H4 (cell line): ENCODE measurements around the gene SMARCAL1. TPM values are rescaled to one million over a fixed set of nuclear protein-coding genes. Genes with fewer than 3 reads are reported as not detected.
"Not testable (repeated sequence)": the region's sequence is repeated elsewhere in the genome, so short reads cannot be mapped to it uniquely, and the experiment has no call there.

Source experiments
- DNase-seq: peaks from one replicate; pipeline ENCODE4 v3.0.0-alpha.2; 2015; ENCODE audit warnings: low spot score
- total RNA-seq: library from RNA; depleted of rRNA; stranded (reverse); fragments of >200 nt; shearing (Covaris generic); gene quantifications from 2 replicates; pipeline ENCODE4 v1.2.3, GENCODE V29; 2014

SMARCAL1 gene
- total RNA-seq, 1 experiment from 2014 or later = 5.2 TPM

- no peak for DNase-seq
Measured at GRCh38 chr2:216501854-216502253, 89.6 kb downstream of the SMARCAL1 start.

DNA sequence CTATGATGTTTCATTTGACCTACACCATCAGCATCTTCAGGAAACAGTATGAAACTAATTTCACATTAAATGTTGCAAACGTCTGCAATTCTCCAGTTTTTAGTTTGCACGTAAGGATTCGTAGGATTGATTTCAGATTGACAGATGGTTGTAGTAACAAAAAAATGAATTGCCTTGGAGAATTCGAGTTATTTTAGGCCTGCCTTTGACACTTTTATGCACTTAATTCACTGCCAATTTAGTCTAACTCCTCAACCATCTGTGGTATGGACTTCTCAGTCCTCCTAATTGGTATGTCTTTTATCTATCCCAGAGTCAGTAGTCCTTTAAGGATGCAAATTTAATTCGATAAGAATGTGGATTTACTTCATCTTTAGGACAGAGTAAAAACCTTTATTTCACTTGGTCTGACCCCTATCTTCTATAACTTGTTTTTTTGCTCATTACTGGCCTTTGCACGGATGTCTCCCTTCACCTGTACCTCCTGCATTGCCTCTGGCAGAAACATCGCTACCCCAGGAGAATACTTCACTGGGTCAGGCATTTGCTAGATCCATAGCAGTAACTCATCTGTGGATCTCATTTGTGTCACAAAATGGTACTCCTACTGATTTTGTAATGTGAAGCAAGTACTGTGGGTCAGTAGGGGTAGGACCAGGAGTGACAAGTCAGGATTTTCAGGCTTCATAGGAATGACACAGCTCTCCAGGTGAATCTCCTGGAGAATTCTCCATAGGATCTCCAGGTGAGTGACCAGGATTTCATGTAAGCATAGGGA is 90.3 kb downstream of the SMARCAL1 start:
- DNase-seq = no peak

DNA sequence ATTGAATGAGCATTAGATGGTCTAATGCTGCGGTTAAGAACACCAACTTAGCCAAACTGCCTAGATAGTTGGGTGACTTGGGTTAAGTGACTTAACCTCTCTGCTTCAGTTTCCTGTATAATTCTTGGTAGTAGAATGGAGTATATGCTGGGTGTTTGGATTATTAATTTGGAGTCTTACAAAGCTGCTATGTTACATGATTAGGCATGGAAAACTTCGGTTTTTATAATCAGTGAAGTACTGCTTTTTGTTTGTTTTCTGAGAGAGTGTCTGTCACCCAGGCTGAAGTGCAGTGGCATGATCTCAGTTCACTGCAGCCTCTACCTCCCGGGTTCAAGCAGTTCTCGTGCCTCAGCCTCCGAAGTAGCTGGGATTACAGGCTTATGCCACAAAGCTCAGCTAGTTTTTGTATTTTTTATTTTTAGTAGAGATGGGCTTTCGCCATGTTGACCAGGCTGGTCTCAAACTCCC is 90.9 kb downstream of the SMARCAL1 start:
- DNase-seq = no peak

DNA sequence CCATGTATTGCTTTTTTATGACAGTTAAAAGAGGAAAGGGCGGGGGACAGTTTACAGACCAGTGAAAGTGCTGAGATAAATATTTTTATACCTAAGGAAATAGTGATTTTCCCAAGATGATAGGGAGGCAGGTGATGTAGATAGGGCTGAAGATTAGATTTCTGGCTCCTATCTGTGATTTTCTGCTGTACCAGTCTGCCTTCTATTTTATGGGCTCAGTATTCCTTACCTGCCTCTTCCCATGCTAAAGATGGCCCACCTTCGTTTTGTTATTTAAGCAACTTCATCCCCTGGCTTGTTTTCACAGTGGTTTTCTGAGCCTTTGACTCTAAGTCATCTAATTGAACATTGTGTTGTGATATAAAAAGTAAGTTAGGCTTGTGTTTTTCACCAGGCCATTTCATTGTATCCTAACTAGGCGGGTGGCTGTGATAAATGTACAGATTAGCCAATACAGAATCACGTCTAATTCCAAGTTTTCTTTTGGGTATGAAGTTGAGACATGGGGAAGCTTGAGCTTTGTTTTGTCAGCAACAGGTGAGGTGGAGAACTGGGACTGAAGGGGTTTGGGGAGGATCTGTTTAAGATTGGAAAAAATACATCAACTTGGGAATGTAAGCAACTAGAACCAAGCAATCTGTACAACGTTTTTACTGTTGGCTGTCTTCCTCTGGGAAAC is 91.6 kb downstream of the SMARCAL1 start:
- DNase-seq = no peak

- no peak for DNase-seq
Measured at GRCh38 chr2:216504376-216504762, 92.1 kb downstream of the SMARCAL1 start.

DNA sequence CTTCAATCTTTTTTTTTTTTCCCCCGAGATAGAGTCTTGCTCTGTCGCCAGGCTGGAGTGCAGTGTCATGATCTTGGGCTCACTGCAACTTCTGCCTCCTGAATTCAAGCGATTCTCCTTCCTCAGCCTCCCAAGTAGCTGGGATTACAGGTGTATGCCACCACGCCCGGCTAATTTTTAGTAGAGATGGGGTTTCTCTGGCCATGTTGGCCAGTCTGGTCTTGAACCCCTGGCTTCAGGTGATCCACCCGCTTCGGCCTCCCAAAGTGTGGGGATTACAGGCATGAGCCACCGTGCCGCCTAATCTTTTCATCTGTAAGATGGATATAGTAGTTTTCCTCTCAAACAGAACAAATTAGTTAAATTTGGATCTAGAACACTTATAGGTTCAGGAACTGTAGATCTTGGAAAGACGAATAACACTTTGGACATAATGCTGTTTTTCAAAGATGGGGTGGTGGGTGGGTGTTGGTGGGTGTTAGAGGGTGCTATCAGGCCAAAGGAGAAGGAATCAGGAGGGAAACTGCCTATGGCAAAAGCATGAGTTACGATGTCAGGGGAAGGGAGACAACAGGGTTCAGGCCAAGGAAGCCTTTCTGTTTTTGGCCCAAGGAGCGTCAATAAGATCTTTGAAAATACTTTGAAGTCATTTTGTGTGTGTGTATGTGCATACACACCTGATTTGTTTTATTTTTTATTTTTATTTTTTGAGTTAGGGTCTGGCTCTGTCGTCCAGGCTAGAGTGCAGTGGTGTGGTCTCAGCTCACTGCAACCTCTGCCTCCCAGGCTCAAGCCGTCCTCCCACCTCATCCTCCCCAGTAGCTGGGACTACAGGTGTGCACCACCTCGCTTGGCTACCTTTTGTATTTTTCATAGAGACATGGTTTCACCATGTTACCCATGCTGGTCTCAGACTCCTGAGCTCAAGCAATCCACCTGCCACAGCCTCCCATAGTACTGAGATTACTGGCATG is 93.1 kb downstream of the SMARCAL1 start:
- DNase-seq = no peak

- no peak for DNase-seq
Measured at GRCh38 chr2:216507220-216508160, 95.2 kb downstream of the SMARCAL1 start.

DNA sequence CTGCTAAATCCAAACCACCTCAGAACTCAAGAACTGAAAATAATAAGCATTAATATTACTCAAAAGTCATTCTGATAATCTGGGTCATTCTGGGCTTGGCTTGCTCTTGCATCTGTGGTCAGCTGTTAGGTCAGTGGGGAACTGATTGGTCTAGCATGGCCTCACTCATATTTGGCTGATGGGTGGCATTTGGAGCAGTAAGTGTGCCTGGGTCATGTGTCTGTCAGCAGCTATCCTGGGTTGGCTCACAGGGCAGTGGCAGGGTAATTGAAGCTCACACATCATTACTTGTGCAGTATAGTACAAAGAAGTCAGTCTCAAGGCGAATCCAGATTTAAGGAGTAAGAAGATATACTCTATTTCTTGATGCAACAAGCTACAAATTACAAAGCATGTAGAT is 95.9 kb downstream of the SMARCAL1 start:
- no peak for DNase-seq

DNA sequence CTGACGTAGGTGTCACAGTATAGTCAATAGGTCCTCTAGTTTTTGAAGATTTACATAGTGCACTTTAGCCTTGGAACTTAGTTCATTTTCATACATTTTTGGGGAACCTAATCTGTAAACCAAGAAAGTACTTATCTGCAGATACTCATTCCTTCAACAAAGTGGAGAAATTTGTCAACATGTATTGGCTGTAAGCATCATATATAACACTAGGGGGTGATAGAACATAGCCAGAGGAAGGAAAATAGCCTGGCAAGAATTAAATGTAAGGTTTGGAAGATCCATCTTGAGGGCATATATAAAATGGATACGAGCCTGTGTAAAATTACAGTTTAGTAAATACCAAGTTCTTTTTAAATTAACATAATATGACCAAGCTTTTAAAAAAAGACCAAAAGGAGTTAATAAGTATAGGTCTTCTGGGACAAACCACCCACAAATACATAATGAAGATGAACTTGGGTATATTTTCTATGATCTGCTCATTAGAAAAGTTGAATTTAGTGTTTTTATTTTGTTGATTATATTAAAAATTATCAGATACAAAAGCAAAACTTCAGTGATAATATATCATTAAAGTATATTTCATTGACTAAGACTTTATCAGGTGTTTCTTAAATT is 104.6 kb downstream of the SMARCAL1 start:
- DNase-seq = peak; percentile 40

DNA sequence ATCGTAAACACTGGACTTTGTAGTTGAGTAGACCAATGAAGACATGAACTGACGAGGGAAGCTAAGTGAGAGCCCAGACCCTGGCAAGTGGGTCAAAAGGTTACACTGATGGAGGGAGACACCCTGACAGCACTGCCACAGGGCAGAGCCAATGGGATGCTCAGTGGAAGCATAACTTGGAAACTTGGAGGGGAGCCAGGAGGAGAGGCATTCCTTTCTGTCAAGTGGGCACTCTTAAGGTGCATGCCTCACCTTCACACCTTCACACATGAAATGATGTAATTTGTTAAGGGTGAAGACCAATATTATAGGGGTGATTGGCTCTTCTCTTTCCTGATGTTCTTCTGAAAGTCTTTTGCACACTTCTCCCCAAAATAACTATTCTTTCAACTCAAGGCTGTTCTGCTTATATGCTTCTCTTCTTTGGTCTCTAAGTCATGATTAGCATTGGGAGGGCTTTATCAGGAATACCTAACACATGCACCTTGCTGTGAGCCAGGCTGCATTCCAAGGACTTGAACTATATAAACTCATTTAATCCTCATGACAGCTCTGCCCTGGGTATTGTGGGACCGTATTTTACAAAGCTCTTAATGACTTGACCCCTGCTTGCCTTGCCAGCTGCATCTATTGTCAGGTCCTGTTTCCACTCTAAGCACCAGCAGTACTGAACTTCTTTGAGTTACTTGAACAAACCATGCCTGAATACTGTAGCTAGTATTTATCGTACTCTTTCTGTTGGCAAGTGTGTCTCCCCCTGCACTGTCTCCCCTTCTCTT is 105.4 kb downstream of the SMARCAL1 start:
- DNase-seq = no peak

- DNase-seq = not testable (repeated sequence)
Measured at GRCh38 chr2:216518566-216519119, 106.4 kb downstream of the SMARCAL1 start.

DNA sequence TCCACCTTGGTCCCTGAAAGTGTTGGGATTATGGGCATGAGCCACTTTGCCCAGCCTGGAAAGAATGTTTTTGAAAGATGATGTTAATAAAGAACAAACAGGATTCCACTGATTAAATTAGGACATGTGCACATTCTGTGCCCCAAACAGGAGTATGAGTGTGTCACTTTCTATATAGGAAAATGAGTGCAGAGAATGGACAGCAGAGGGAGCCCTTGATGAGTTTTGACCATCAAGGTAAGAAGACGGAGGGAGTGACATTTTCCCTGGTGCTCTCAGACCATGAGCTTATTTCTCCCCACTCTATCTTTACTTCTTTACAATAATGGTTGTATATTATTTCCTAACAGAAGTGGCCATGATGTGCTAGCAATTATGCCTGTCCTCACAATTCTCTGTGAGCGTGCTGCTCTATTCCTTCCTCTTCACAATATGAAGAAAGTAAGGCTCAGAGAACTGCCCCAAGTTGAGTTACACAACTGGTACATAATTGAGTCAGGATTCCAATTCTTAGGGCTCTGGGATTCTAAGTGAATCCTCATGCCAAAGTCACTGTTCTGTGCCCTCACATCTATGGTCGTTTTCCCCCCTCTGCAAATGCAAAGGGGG is 107.0 kb downstream of the SMARCAL1 start:
- peak; percentile 76 for DNase-seq

DNA sequence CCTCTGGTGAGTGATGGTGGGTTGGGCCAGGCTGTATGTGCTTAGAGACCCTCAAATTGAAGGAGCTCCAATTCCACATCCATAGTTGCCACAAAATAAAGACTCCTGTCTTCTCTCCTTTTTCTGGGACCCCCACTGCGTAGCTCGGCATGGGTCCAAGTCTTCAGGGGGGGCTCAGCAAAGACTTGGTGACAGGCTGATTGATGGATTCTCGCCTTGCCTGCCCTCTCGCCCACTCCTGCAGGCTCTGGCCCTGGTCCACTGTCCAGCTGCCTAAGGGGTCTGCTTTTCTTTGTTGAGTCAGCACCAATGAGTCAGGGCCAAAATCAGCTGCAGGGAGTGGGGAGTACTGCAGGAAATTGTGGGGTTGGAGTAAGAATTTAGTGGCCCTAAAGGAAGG is 107.8 kb downstream of the SMARCAL1 start:
- no peak for DNase-seq

DNA sequence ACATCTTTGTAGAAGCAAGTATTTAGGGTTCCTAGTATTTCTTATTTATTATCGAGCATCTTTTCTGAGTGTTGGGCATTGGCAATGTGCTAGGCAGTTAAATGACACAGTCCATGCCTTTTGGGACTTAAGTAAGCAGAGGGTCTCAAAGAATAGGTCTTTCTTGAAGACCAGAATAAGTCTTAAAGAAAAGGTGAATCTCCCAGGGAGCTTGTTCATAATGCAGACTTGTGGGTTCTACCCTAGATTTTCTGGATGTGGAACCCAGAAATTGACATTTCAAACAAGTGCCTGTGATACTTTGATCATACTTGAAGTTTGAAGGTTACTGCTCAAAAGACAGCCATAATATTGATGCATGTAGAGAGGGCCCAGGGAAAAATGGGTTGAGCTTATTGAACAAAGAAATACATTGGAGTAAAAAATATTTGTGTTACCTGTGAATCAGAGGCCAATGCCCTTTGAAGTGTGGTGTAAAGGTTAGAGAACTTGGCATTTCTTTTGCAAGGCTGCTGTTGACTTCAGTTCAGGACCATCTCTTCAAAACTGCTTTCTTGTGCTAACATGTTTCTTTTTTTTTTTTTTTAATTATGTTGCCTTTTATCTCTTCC is 110.7 kb downstream of the SMARCAL1 start:
- DNase-seq = no peak

GRCh38 chr2:216525972-216526371 is 113.7 kb downstream of the SMARCAL1 start:
- DNase-seq = no peak

- DNase-seq = no peak
Measured at GRCh38 chr2:216526939-216527338, 114.7 kb downstream of the SMARCAL1 start.

- DNase-seq = no peak
Measured at GRCh38 chr2:216527600-216527999, 115.3 kb downstream of the SMARCAL1 start.

DNA sequence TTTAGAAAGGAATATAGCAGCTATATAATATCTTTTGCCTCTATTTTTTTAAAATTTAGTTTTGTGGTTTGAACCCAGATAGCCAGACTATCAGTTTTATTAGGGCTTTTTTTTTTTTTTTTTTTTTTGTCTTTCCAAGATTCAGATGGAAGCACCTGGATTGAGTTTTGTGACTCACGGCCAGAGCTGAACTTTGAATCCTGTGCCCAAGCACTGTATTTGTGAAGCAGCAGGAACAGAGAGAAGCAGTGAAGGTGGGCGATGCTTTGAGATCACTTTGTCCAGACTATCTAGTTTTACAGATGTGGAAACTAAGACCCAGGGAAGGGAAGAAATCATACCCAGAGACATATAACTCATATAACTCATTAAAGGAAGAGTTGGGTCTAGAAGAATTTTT is 120.3 kb downstream of the SMARCAL1 start:
- DNase-seq = no peak
